CD4-positive, alpha-beta T cell treated with Interleukin-4 for 1 hour (primary cell): Measurements from ENCODE around the gene GJD2.

Experiments
- DNase-seq, 2 donors: peaks; one replicate each; pipeline ENCODE4 v3.0.0-alpha.2; 2020 to 2022

GJD2 gene

DNA sequence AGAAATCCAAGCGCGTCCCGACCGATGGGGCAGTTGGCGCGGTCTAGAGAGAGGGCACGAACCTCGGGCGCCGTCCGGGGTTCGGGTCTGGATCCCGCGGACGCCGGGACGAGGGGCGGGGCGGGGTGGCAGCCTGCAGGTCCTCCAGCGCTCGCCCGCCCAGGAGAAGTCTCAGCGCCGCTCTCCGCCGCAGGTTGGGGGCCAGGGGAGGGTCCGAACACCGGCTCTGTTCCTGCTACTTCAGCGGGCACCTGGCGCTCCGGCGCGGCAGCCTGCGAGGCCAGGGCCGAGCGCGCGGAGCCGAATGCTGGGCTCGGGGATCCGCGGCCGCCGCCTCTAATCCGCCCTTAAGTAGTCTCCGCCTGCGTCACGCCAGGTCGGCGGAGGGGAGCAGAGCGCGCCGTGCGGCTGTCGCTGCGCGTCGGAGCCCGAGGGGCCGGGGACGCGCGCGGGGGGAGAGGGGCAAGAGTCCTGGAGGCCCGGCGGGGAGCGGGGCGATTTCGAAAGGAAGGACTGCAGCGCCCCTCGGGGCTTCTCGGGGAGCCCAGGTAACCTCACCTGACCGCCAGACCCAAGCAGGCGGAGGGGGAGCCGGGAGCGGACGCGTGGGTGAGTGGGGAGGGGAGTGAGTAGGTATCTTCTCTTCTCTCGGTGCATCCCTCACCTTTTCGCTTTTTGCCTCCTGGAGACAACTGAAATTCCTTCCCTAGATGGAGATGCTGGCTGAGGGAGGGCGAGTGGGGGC is at the start of gene GJD2:
GJD2 (minus strand) TSS at position 325 of the 745 bp plus-strand sequence. CDS start 510 bp downstream, outside the sequence.
- no peak for DNase-seq

DNA sequence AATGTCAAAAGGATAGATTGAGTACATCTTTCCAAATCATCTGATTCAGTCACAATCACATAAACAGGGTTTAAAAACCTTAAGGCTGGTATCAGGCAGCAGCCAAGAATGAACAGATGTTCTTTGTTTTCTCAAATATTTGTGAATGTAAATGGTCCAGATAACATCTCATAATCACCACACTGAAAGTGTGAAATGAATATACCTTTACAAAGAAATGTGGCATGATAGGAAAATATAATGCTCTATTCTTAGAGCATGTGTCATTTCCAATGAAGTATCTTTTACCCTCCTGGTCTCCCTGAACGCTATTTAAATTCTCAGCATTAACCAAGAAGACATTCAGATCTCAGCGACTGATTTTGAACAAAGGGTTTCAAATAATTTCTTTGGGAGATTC is 49.3 kb upstream of the GJD2 start:
- DNase-seq = no peak

DNA sequence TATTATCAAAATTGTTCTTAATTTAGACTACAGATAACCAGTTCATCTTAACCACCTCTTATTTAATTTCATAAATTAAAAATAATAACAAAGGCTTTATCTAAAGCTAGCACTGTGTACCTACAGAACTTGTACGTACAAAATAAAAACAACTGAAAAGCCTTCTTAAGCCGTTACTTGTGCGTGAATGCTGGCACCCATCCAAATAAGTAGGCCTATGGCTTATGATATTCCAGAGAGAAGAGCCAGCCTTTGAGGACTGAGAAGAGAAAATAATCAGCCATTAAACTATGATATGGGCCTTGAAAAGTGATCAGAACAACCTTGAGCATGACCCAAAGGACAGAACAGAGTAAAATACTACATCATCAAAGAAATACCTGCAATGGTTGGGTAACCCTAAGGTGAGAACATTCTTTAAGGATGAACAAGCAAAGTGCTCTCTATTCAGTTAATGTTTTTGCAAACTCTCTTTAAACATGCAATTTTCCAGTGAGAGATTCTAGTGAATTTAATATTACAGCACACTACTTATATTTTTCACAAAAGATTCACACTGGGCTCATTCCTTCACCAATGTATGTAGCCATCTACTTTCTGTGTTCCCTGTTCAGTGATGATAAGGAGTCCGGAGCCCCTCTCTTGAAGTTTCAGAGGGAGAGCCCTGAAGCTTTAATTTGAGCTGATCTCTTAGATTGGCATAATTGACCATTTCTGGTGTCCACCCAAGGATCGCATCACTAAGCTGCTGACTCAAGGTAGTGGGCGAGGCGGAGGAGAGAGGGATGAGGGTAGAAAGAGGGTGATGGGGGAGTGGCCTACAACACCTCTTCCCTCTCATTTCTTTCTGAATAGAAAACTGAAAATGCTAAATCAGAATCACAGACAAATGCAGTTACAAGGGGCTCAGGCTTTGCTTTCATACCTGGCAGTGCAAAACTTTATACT is 48.3 kb upstream of the GJD2 start:
- DNase-seq = no peak

DNA sequence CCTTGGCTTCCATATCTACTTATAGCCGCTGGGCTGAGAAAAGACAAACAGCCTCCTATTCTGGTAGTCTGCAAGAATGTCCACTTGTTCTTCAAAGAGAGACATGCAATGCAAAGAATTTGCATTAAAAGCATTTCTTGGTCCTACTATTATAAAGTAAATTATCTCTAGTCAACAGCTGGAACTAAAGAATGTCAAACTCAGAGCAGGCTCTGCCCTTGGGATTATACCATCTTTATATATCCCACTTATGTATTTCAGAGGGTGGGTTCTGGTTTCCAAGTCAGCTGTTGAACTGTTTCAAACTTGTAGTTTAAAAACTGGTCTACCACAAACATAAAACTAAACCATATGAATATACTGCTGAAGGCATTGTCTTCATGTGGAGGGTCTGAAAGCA is 47.6 kb upstream of the GJD2 start:
- DNase-seq = no peak

DNA sequence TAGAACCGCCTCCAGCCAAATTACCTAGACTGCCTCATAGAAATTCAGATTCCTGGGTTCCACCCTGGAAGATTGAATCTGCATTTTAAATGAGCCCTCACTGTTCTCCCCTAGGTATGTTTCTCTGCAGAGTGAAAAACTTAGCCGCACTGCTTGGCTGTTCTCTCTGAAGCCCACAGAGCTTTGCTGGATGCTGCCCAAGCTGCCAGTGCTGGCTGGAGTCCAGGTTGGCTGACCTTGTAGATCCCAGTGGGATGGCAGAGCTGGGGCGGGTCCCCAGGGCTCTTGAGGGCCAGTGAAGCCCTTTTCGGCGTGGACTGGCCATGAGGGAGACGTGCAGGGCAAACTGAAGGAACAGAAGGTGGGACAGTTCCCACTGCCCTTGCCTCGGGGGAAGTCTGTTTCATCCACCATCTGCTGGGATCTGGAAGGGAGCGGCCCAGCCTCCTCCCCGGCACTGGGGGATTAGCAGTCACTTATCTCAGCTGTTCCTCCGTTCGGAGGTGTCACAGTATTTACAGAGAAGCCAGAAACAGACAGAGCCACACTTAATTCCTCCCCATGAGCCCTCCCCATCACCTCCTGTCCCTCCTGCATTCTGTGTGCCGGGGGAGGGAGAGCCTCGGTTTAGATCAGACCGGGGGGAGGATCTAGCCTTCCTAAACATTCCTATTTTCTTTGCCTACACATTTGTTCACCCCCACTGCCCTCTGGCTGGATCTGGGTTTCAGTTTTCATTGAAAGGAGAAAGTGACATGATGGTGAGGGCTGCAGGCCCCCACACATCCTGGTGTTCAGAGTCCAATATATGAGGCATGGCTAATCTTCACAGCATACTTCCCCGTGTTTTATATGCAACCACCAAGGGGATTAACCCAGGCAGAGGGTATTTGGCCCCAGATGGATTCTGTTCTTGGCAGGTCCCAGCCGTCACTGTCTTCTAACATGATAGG is 44.6 kb upstream of the GJD2 start:
- no peak for DNase-seq

DNA sequence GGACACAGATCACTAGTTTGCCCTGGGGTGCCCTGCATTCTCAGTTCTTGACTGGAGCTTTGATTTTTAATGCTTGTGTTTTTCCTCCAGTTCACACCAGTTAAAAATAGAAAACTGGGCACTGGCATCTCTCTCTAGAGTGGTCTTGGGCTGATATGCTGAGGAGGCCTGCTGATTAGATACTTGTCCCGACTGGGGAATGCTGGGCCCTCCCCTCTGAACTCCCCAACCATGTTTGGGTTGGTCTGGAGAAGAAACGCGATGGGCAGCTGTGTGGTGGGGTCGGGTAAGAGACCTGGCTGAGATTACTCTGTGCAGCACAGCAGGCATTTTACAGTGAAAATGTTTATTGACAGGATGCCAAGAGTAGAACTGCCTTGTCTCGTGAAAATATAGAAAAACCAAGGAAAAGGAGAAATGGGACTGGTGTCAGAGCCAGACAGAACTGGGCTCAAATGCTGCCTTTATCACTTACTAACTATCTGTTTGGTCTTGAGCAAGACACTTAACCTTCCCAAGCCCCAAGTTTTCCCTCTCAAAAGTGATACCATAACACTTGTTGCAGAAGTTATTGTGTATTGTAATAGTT is 42.1 kb upstream of the GJD2 start:
- no peak for DNase-seq

DNA sequence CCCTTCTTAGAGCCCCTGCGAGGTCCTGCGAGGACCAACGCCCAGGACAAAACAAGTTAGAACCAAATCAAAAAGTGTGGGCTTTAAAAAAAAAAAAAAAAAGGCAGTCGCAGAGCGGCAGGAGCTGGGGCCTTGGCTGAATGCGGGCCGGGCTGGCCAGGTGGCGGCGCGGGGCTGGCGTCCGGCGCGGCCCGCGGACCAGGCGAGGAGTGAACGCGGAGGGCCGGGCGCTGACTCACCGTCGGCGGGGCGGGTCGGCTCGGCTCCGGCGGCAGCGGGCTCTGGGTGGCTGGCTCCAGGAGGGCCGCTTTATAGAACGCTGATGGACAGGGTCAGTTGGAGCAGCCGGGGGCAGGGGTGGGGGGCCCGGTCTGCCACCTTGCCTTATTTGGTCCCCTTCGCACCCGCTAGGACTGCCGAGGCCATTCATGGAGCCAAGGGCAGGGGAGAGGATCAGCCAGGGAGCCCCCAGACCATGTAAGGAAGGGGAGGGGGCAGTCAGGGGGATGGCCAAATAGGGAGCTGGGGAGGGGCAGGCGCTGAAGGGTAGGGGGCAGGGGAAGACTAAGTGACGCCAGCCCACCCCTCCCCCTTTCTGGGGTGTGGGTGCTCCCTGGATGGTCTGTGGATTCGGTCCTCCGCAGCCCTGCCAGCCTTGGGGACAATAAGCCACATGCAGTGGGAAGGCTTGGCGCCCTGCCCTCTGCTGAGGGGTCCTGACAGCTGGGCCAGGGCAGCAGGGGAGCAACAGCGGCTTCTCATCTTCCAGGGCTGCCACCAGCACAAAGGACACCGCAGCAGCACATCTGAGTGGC is 40.7 kb upstream of the GJD2 start, which contains the start of gene ACTC1:
ACTC1 (minus strand) TSS at position 283 of the 815 bp plus-strand sequence. CDS start 741 bp downstream, outside the sequence.
- no peak for DNase-seq

DNA sequence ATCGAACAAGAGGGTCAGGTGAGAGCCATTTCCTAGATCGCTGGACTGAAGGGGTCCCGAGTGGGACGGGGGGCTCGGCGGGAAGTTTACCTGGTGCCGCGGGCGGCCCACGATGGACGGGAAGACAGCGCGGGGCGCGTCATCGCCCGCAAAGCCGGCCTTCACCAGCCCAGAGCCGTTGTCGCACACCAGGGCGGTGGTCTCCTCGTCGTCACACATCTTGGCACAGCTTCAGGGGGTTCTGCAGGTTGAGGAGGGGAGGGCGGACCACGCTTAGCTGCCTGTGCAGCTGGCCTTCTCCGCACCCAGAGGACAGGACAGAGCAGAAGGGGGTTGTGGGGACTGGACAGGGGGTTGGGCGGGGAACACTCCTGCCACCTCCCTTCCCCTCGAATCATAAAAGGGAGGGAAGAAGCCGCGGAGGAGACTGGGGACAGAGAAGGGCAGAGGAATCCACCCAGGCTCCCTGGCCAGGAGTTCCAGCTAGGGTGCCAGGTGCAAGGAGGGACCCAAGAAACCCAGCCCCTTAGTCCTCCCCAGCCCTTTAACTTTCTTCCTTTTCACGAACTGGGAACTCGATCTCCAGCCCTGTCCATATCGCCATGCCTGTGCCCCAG is 39.9 kb upstream of the GJD2 start:
- no peak for DNase-seq

DNA sequence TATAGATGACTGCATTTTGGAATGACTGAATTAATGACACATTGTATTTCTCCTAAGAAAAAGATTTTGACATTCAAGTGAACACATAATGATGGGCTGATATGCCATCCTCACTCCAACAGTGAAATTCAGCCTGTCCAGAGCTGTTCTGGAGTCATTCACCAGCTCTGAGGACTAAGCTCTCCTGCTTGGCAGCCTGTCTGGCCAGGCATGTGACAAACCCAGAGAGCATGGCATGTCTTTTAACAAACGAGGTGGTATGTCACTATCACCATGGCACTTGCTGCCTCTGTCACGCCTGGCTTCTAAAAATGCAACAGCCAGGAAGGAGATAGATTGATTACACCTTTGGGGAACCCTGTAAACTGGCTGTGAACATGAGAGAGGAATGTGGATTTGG is 39.1 kb upstream of the GJD2 start:
- no peak for DNase-seq

DNA sequence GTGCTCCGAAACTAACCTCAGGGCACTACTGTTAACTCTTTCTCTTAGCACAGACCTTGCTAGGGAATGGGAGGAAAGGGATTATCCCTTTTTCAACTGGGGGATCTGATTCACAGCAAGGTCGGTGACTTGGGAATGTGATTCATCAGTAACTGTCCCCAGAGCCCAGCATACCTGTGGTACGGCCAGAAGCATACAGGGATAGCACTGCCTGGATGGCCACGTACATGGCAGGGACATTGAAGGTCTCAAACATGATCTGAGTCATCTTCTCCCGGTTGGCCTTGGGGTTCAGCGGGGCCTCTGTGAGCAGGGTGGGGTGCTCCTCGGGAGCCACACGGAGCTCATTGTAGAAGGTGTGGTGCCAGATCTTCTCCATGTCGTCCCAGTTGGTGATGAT is 38.3 kb upstream of the GJD2 start:
- no peak for DNase-seq

DNA sequence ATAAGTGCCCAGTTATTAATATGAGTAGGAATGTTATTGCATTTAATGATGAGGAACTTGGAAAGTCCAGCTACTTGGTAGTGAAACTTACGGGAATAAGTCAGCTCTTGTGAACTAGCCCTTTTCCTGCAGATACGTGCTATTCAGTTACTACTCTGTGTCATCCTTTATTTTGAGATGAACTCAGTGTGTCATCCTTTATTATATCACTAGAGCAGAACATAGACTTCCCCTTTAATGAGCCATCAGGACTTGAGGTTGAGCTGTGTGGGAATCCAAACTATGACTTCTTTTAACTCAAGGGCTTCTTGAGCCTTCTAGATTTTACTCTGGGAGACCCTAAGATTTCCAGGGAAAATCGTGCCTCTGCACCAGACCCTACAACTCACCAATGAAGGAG is 36.9 kb upstream of the GJD2 start:
- DNase-seq = no peak

DNA sequence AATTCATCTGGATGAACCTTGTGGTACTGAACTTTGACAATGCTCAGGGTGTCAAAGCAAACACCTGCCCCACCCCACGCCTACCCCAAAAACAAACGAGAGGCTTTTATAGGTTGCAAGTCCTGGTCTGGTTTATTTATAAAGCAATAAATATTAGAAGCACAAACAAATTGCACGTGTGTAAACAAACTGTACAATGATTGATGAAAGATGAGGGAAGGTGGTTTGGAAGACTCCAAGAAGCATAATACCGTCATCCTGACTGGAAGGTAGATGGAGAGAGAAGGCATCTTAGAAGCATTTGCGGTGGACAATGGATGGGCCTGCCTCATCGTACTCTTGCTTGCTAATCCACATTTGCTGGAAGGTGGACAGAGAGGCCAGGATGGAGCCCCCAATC is 35.3 kb upstream of the GJD2 start:
- no peak for DNase-seq

DNA sequence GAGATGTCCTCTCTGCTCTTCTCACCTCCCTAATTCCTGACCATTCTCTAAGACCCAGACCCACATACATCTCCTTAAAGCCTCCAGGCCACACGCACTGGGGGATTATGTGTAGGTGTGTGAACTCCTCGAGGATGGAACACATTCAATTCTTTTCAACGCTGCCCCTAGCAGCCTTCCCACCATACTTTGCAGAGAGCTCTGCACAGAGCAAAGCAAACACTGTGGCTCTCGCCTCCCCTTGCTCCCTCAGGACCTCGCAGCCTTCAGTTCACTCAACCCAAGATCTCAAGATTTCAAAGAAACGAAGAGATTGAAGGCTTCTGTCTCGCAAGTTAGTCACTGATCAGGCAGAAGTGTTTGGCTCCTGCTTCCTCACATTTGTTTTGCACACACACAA is 34.5 kb upstream of the GJD2 start:
- no peak for DNase-seq

DNA sequence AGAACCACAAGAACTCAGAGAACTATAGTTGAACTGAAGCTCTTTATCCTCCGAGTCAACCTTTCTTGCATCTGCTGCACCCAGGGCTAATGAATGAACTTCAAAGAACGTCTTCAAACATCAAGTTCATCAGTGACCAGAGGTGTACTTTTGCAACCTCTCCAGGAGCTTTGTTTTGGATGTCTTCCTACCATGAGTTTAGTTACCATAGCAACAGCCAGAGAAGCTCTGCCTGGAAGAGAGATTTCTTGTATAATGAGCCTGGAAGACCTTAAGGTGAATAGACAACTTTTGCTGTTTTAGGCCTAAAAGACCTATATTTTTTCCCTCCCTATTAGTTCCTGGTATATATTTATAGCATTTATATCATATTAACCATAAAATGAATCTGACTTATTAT is 31.4 kb upstream of the GJD2 start:
- no peak for DNase-seq

DNA sequence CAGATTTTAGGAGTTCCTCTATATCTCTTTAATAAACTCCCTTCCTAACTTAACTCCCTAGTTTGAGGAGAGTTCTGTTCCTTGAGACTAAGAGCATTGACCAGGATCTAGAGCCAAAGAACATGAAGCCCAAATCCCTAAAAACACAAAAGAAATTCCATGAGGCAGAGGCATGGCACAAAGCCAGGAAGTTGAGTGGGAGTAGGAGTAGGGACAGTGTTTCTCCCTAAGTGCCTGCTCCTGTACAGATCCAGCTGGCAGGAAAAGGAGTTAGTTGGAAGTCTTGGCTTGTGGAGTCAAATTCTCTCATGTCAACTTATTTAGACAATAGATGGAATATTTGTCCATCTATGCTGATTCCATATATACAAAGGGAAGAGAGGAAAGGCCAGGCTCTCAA is 29.2 kb upstream of the GJD2 start:
- no peak for DNase-seq

DNA sequence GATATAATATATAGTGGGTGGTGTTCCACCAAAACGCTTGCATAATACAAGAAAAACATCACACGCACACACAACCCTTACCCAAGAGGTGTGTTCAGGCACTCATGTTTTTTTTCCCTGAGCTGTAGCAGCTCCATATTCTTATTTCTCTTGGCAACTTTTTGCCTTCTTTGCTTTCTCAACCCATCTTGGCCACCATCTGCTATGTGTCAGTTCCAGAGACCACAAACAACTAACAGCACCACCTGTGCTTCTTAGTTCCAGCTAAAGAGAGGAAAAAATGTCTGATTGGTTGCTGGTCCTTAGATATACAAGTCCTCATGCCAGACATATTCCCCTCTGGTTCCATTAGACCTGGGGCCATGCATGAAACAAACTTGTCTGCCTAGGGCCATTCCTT is 28.6 kb upstream of the GJD2 start:
- no peak for DNase-seq

DNA sequence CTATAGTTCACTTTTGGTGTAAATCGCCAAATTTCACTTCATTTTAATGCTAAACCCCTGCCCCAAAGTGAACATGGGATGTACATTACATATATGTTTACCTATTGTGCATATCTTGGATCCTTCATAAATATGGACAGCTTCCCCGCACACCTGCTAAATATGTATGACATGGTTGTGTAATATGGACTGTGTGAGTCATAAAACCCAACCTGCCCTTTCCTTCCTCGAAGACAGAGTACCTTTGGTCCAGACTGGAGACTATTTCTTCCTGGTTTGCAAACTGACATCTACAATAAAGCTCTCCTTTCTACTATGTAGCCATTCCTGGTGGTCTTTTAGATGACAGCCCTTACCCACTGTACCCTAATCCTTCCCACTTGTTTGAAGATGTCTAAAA is 28.1 kb upstream of the GJD2 start:
- no peak for DNase-seq

DNA sequence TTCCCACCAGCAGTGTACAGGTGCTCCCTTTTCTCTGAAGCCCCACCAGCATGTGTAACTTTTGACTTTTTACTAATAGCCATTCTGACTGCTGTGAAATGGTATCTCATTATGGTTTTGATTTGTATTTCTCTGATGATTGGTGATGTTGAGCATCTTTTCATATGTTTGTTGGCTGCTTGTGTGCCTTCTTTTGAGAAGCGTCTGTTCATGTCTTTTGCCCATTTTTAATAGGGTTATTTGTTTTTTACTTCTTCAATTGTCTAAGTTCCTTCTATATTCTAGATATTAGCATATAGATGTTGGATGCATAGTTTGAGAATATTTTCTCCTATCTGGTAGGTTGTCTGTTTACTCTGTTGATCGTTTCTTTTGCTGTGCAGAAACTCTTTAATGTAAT is 25.9 kb upstream of the GJD2 start:
- no peak for DNase-seq

DNA sequence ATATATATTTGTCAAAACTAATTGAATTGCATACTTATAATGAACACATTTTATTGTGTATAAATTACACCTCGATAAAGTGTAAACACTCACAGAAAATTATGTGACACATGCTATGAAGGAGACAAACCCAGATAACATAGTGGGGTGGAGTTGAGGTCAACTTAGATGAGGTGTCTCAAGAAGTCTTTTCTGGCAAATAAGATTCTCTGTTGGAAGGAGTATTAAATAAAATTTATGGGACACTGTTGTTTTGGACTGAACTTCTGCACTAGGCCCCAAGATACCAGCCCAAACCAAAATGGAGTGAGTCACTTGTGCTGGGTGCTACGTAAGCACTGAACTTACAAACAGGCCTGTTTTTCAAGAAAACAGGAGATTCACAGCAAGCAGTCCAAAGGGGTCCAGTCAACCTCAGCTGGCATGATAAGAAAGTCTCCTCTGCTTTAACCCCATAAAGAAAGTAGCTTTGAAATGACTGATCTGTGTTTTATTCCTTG is 21.9 kb upstream of the GJD2 start:
- no peak for DNase-seq

DNA sequence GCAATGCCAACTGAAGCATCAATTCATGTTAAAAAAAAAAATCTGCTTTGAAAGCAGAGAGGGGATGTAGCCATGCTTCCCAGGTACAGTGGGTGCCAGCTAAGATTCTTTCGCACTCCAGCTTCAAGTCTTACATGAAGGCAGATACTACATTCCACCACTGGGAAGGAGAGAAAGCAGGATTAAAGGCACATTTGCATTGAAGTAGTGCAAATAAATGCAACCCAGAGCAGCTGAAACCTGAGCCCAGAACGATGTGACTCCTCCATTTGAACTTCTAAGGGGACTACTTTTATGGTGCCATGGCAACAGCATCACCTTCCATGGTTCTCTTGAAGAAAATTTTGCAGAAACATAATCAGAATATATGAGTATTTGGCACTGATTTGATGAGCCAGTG is 19.1 kb upstream of the GJD2 start:
- DNase-seq = no peak

DNA sequence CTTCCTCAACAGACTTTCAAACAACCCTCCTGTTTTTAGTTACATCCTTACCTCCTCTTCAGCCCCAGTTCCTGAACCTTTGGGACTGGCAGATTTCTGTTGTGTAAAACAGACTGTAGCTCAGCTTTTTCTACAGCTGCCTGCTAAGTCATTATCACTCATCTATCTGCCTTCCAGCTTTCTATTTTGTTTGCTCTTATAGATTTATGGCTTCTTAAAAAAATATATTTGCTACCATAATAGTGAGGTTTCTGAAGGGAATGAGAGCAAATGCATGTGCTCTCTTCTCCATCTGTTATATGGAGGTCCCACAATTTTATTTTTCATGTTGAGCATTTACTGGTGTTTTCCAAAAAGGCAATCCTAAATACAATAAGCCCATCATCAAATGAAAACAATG is 18.2 kb upstream of the GJD2 start:
- no peak for DNase-seq
